GM23338 (cell line): ENCODE results near the gene RPL22. TPM values are rescaled to one million over a fixed set of nuclear protein-coding genes. Genes with fewer than 3 reads are reported as not detected.

Experiments used
- ATAC-seq: fragments of 200-7000 bp; cut with Tn5 transposase; 3 replicates; pipeline ENCODE4 v1.9.1; 2020
- DNase-seq: peaks from one replicate; pipeline ENCODE4 v3.0.0-alpha.2; 2015; ENCODE audit warnings: low spot score
- H2AFZ ChIP-seq: fragments of 200-600 bp; sonication (generic); 2 replicates; pipeline ENCODE4 v1.8.0; 2016; ENCODE audit warnings: antibody characterized with exemption, mild to moderate bottlenecking, moderate library complexity
- H3F3A ChIP-seq: fragments of 200-600 bp; sonication (generic); replicated peaks from 2 replicates; pipeline ENCODE4 v1.8.0; 2017; ENCODE audit warnings: antibody characterized with exemption, mixed run types, low read depth
- H3K27ac ChIP-seq: fragments of 200-600 bp; sonication (generic); 2 replicates; pipeline ENCODE4 v1.6.1; 2016; ENCODE audit warnings: low read depth
- H3K27me3 ChIP-seq: fragments of 200-600 bp; sonication (generic); 2 replicates; pipeline ENCODE4 v1.8.0; 2016; ENCODE audit warnings: mild to moderate bottlenecking, mixed run types, moderate library complexity; ENCODE audit not compliant: insufficient read depth
- H3K36me3 ChIP-seq: fragments of 200-600 bp; sonication (generic); 2 replicates; pipeline ENCODE4 v1.8.0; 2016; ENCODE audit warnings: mild to moderate bottlenecking; ENCODE audit not compliant: insufficient read depth
- H3K4me1 ChIP-seq: fragments of 200-600 bp; sonication (generic); 2 replicates; pipeline ENCODE4 v1.8.0; 2016; ENCODE audit warnings: mild to moderate bottlenecking, moderate library complexity; ENCODE audit not compliant: insufficient read depth
- H3K4me2 ChIP-seq: fragments of 200-600 bp; sonication (generic); 2 replicates; pipeline ENCODE4 v1.7.1; 2017; ENCODE audit warnings: mixed run types
- H3K4me3 ChIP-seq: fragments of 200-600 bp; sonication (generic); 2 replicates; pipeline ENCODE4 v1.6.1; 2016; ENCODE audit warnings: mixed run types
- H3K79me2 ChIP-seq: fragments of 200-600 bp; sonication (generic); replicated peaks from 2 replicates; pipeline ENCODE4 v1.8.0; 2017; ENCODE audit warnings: mild to moderate bottlenecking; ENCODE audit not compliant: insufficient read depth
- H3K9me2 ChIP-seq: fragments of 200-600 bp; sonication (generic); 2 replicates; pipeline ENCODE4 v1.8.0; 2017; ENCODE audit not compliant: insufficient read depth
- H4K20me1 ChIP-seq: fragments of 200-600 bp; sonication (generic); replicated peaks from 2 replicates; pipeline ENCODE4 v1.8.0; 2017; ENCODE audit warnings: mild to moderate bottlenecking; ENCODE audit not compliant: insufficient read depth
- H3K27ac Mint-ChIP-seq: 2 replicates; pipeline ENCODE4 v1.8.0; 2020; ENCODE audit warnings: inconsistent platforms, mild to moderate bottlenecking, moderate library complexity, mixed read lengths
- H3K27me3 Mint-ChIP-seq: 3 replicates; pipeline ENCODE4 v1.8.0; 2022; ENCODE audit warnings: low read depth, mild to moderate bottlenecking, moderate library complexity, mixed read lengths, inconsistent platforms; ENCODE audit not compliant: insufficient read depth, poor library complexity
- H3K36me3 Mint-ChIP-seq: 3 replicates; pipeline ENCODE4 v1.8.0; 2021; ENCODE audit warnings: low read depth, mild to moderate bottlenecking, inconsistent platforms, moderate library complexity, mixed read lengths
- H3K4me1 Mint-ChIP-seq: 3 replicates; pipeline ENCODE4 v1.8.0; 2020; ENCODE audit warnings: mild to moderate bottlenecking, inconsistent platforms, mixed read lengths
- H3K4me3 Mint-ChIP-seq: 3 replicates; pipeline ENCODE4 v1.8.0; 2021; ENCODE audit warnings: moderate library complexity, mild to moderate bottlenecking, inconsistent platforms, mixed read lengths
- H3K9me3 Mint-ChIP-seq: 3 replicates; pipeline ENCODE4 v1.8.0; 2020; ENCODE audit warnings: moderate library complexity, mild to moderate bottlenecking, inconsistent platforms, mixed read lengths
- CREB1 ChIP-seq: fragments of 250-450 bp; sonication (Bioruptor Pico); IDR thresholded peaks from 2 replicates; pipeline ENCODE4 v1.5.0; 2020; ENCODE audit warnings: low read depth, mild to moderate bottlenecking, moderate library complexity
- EZH2 ChIP-seq: fragments of 200-600 bp; sonication (generic); IDR thresholded peaks from one replicate; pipeline ENCODE4 v1.8.0; 2017; ENCODE audit warnings: antibody characterized with exemption, mild to moderate bottlenecking, low read depth; ENCODE audit not compliant: unreplicated experiment
- NANOG ChIP-seq: IDR thresholded peaks from 2 replicates; pipeline ENCODE4 v1.6.1; 2016; ENCODE audit warnings: antibody characterized with exemption, borderline replicate concordance
- POLR2AphosphoS5 ChIP-seq: IDR thresholded peaks from 2 replicates; pipeline ENCODE4 v1.6.1; 2016; ENCODE audit warnings: antibody characterized with exemption, low read depth
- ZNF331 ChIP-seq: fragments of 250-450 bp; sonication (Bioruptor Pico); IDR thresholded peaks from 2 replicates; pipeline ENCODE4 v1.5.0; 2020; ENCODE audit warnings: low read depth, mild to moderate bottlenecking, moderate library complexity
- polyA plus RNA-seq: library from polyadenylated mRNA; unstranded; fragments of >200 nt; fragmentation: Nextera tagmentation; extraction: Ambion mirVana; gene quantifications from 2 replicates; pipeline ENCODE4 v1.2.1, GENCODE V29; 2016
- total RNA-seq: library from RNA; depleted of rRNA; stranded (reverse); fragments of >200 nt; shearing (Covaris generic); gene quantifications from 2 replicates; pipeline ENCODE4 v1.2.3, GENCODE V29; 2014
- TF ChIP-seq, protein P1 (sequence below), 2 experiments: fragments of 200-600 bp in 1 of 2; sonication (generic) in 1 of 2; conservative IDR thresholded peaks; 2 replicates each; pipeline versions ENCODE4 v1.5.1 to v1.6.1; 2016 to 2017; ENCODE audit warnings: antibody characterized with exemption in 2 of 2, low read depth in 2 of 2, mild to moderate bottlenecking in 2 of 2, moderate library complexity in 1 of 2
- TF ChIP-seq, protein P2 (sequence below): fragments of 250-450 bp; sonication (Bioruptor Pico); IDR thresholded peaks from 2 replicates; pipeline ENCODE4 v1.5.0; 2020; ENCODE audit warnings: mild to moderate bottlenecking, moderate library complexity
- TF ChIP-seq, protein P3 (sequence below): IDR thresholded peaks from one replicate; pipeline ENCODE4 v1.6.1; 2018; ENCODE audit warnings: antibody characterized with exemption; ENCODE audit not compliant: unreplicated experiment

Gene RPL22
- total and polyA plus RNA-seq, 2 experiments from 2014 or later, result 145 to 818 TPM

DNA sequence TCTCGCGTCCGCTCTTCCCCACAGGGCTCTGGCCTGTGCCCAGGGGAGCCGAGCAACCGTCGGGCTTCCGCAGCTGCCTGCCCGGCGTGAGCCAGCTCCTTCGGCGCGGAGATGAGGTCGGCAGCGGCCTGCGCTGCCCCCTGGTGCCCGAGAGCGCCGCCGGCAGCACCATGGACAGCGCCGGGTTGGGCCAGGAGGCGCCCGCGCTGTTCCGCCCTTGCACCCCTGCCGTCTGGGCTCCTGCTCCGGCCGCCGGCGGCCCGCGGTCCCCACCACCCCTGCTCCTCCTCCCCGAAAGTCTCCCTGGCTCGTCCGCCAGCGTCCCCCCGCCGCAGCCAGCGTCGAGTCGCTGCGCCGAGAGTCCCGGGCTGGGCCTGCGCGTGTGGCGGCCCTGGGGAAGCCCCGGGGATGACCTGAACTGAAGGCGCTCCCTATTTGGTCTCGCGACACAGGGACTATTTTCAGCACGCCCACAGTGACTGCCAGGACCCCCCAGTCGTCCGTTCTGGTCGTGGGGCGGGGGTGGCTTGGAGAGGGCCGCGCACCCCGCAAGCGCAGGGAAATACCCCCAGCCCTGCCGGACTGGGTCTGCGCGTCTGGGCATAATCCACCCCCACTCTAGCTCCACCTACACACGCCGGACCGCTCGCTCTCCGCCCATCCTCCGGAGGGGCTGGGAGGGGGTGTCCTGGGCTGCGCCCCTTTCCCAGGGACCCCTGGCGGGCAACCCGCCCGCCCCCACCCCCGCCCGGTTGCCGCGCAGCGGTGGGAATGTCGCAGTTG, 45.9 kb upstream of the RPL22 start:
- no peaks in the 10 kb centered on the region for H3K36me3 ChIP-seq
- peak overlapping the region; percentile 98 for H3K4me2 ChIP-seq
- H3K4me3 ChIP-seq, result peak overlapping the region; percentile 83
- Mint-ChIP-seq H3K9me3 (no peaks in the 10 kb centered on the region), H3K36me3 (no peaks in the 10 kb centered on the region), H3K27ac (no peak overlapping the region), H3K27me3 (peaks cover 43% of the 10 kb centered on the region), H3K4me1 (peaks cover 32% of the 10 kb centered on the region), H3K4me3 (peak overlapping the region; percentile 82)
- peaks cover 6% of the 10 kb centered on the region; the same call in 1 of the 2 replicates for H4K20me1 ChIP-seq
- peak; percentile 94 for DNase-seq
- no peak overlapping the region for H2AFZ ChIP-seq
- no peaks in the 10 kb centered on the region for H3K79me2 ChIP-seq
- peaks cover 33% of the 10 kb centered on the region for H3K4me1 ChIP-seq
- no peak for TF ChIP-seq EZH2
- no peak for TF ChIP-seq ZNF331 (CRISPR knock-in tag)
- TF ChIP-seq, protein P1, sequence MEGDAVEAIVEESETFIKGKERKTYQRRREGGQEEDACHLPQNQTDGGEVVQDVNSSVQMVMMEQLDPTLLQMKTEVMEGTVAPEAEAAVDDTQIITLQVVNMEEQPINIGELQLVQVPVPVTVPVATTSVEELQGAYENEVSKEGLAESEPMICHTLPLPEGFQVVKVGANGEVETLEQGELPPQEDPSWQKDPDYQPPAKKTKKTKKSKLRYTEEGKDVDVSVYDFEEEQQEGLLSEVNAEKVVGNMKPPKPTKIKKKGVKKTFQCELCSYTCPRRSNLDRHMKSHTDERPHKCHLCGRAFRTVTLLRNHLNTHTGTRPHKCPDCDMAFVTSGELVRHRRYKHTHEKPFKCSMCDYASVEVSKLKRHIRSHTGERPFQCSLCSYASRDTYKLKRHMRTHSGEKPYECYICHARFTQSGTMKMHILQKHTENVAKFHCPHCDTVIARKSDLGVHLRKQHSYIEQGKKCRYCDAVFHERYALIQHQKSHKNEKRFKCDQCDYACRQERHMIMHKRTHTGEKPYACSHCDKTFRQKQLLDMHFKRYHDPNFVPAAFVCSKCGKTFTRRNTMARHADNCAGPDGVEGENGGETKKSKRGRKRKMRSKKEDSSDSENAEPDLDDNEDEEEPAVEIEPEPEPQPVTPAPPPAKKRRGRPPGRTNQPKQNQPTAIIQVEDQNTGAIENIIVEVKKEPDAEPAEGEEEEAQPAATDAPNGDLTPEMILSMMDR (conservative IDR thresholded peaks at IDR 0.05; ENCODE audit: low read depth in 2 of 2), result peak; percentile 61 to 79
- no peak for TF ChIP-seq POLR2AphosphoS5
- TF ChIP-seq NANOG, result no peak
- peak; percentile 67 for TF ChIP-seq CREB1 (CRISPR knock-in tag)
- TF ChIP-seq, protein P2, sequence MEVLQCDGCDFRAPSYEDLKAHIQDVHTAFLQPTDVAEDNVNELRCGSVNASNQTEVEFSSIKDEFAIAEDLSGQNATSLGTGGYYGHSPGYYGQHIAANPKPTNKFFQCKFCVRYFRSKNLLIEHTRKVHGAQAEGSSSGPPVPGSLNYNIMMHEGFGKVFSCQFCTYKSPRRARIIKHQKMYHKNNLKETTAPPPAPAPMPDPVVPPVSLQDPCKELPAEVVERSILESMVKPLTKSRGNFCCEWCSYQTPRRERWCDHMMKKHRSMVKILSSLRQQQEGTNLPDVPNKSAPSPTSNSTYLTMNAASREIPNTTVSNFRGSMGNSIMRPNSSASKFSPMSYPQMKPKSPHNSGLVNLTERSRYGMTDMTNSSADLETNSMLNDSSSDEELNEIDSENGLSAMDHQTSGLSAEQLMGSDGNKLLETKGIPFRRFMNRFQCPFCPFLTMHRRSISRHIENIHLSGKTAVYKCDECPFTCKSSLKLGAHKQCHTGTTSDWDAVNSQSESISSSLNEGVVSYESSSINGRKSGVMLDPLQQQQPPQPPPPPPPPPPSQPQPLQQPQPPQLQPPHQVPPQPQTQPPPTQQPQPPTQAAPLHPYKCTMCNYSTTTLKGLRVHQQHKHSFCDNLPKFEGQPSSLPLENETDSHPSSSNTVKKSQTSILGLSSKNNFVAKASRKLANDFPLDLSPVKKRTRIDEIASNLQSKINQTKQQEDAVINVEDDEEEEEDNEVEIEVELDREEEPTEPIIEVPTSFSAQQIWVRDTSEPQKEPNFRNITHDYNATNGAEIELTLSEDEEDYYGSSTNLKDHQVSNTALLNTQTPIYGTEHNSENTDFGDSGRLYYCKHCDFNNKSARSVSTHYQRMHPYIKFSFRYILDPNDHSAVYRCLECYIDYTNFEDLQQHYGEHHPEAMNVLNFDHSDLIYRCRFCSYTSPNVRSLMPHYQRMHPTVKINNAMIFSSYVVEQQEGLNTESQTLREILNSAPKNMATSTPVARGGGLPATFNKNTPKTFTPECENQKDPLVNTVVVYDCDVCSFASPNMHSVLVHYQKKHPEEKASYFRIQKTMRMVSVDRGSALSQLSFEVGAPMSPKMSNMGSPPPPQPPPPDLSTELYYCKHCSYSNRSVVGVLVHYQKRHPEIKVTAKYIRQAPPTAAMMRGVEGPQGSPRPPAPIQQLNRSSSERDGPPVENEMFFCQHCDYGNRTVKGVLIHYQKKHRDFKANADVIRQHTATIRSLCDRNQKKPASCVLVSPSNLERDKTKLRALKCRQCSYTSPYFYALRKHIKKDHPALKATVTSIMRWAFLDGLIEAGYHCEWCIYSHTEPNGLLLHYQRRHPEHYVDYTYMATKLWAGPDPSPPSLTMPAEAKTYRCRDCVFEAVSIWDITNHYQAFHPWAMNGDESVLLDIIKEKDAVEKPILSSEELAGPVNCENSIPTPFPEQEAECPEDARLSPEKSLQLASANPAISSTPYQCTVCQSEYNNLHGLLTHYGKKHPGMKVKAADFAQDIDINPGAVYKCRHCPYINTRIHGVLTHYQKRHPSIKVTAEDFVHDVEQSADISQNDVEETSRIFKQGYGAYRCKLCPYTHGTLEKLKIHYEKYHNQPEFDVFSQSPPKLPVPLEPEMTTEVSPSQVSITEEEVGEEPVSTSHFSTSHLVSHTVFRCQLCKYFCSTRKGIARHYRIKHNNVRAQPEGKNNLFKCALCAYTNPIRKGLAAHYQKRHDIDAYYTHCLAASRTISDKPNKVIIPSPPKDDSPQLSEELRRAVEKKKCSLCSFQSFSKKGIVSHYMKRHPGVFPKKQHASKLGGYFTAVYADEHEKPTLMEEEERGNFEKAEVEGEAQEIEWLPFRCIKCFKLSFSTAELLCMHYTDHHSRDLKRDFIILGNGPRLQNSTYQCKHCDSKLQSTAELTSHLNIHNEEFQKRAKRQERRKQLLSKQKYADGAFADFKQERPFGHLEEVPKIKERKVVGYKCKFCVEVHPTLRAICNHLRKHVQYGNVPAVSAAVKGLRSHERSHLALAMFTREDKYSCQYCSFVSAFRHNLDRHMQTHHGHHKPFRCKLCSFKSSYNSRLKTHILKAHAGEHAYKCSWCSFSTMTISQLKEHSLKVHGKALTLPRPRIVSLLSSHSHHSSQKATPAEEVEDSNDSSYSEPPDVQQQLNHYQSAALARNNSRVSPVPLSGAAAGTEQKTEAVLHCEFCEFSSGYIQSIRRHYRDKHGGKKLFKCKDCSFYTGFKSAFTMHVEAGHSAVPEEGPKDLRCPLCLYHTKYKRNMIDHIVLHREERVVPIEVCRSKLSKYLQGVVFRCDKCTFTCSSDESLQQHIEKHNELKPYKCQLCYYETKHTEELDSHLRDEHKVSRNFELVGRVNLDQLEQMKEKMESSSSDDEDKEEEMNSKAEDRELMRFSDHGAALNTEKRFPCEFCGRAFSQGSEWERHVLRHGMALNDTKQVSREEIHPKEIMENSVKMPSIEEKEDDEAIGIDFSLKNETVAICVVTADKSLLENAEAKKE, result no peak
- TF ChIP-seq, protein P3, sequence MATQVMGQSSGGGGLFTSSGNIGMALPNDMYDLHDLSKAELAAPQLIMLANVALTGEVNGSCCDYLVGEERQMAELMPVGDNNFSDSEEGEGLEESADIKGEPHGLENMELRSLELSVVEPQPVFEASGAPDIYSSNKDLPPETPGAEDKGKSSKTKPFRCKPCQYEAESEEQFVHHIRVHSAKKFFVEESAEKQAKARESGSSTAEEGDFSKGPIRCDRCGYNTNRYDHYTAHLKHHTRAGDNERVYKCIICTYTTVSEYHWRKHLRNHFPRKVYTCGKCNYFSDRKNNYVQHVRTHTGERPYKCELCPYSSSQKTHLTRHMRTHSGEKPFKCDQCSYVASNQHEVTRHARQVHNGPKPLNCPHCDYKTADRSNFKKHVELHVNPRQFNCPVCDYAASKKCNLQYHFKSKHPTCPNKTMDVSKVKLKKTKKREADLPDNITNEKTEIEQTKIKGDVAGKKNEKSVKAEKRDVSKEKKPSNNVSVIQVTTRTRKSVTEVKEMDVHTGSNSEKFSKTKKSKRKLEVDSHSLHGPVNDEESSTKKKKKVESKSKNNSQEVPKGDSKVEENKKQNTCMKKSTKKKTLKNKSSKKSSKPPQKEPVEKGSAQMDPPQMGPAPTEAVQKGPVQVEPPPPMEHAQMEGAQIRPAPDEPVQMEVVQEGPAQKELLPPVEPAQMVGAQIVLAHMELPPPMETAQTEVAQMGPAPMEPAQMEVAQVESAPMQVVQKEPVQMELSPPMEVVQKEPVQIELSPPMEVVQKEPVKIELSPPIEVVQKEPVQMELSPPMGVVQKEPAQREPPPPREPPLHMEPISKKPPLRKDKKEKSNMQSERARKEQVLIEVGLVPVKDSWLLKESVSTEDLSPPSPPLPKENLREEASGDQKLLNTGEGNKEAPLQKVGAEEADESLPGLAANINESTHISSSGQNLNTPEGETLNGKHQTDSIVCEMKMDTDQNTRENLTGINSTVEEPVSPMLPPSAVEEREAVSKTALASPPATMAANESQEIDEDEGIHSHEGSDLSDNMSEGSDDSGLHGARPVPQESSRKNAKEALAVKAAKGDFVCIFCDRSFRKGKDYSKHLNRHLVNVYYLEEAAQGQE, result peak; percentile 98
- H3F3A ChIP-seq, result peaks cover 20% of the 10 kb centered on the region
- H3K27me3 ChIP-seq, result peaks cover 56% of the 10 kb centered on the region
- H3K9me2 ChIP-seq, result no peaks in the 10 kb centered on the region
- peak; percentile 11 for ATAC-seq
- no peak overlapping the region for H3K27ac ChIP-seq
